HCT116 (cell line): Measurements from ENCODE around the gene RET.

Experiments used
- EGR1 ChIP-seq: IDR thresholded peaks from 2 replicates; pipeline ENCODE4 v1.6.1; 2012; ENCODE audit warnings: low read depth
- POLR2A ChIP-seq: IDR thresholded peaks from 2 replicates; pipeline ENCODE4 v1.7.0; 2011; ENCODE audit warnings: borderline replicate concordance; ENCODE audit not compliant: insufficient read depth, insufficient read length; ENCODE audit errors: extremely low read depth
- POLR2AphosphoS5 ChIP-seq: IDR thresholded peaks from 2 replicates; pipeline ENCODE4 v1.6.1; 2011; ENCODE audit warnings: mild to moderate bottlenecking, low read depth, low read length, moderate library complexity
- TCF7L2 ChIP-seq: IDR thresholded peaks from 2 replicates; pipeline ENCODE4 v1.7.0; 2011; ENCODE audit warnings: borderline replicate concordance, inconsistent platforms; ENCODE audit not compliant: insufficient read depth, insufficient read length; ENCODE audit errors: extremely low read depth
- TF ChIP-seq, protein P1 (sequence below), 3 experiments: fragments of 200-600 bp in 1 of 3; sonication (generic) in 1 of 3; IDR thresholded peaks in 2 of 3; conservative IDR thresholded peaks in 1 of 3; 2 replicates each; pipeline ENCODE4 v1.5.1; 2012 to 2017; ENCODE audit warnings: low read depth in 2 of 3, low read length in 2 of 3, antibody characterized with exemption in 1 of 3, borderline replicate concordance in 1 of 3, control low read depth in 1 of 3, mild to moderate bottlenecking in 1 of 3, mixed read lengths in 1 of 3, mixed run types in 1 of 3, moderate library complexity in 1 of 3; ENCODE audit not compliant: insufficient read depth in 1 of 3
- TF ChIP-seq, protein P2 (sequence below): IDR thresholded peaks from 2 replicates; pipeline ENCODE4 v1.6.1; 2012; ENCODE audit warnings: low read depth

DNA sequence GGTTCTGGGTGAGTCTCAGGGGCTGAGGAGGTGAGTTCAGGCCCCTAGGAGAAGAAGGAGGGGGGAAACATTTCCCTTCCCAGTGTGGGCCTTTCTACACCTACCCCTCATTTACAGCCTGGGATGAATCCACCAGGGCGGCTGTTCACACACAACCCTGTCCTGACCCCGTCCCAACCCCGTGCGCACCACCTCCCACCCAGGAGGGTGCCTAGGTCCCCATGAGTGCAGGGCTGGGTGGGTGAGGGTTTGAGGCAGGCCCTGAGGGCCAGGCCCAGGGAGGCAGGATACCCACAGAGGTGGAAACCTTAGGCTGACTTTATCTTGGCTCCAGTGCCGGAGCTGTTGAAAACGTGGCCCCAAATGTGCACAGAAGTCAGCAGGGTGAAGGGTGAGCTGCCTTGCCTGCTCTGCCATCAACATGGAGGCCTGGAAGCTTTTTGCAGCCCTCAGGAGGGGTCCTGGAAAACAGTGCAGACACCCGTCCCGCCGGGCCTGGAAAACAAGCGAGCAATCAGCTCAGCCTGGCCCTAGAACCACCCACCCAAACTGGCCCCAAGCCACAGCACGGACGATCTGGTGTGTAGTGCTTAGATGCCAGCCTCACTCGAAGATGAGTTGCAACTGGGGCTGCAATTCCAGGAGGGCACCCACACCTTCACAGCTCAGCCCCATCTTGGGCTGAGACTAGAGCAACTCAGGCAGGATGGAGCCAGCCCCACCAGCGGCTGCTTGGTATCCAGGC is 9.3 kb upstream of the RET start:
- no peak for TF ChIP-seq EGR1
- TF ChIP-seq, protein P1, sequence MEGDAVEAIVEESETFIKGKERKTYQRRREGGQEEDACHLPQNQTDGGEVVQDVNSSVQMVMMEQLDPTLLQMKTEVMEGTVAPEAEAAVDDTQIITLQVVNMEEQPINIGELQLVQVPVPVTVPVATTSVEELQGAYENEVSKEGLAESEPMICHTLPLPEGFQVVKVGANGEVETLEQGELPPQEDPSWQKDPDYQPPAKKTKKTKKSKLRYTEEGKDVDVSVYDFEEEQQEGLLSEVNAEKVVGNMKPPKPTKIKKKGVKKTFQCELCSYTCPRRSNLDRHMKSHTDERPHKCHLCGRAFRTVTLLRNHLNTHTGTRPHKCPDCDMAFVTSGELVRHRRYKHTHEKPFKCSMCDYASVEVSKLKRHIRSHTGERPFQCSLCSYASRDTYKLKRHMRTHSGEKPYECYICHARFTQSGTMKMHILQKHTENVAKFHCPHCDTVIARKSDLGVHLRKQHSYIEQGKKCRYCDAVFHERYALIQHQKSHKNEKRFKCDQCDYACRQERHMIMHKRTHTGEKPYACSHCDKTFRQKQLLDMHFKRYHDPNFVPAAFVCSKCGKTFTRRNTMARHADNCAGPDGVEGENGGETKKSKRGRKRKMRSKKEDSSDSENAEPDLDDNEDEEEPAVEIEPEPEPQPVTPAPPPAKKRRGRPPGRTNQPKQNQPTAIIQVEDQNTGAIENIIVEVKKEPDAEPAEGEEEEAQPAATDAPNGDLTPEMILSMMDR (IDR thresholded peaks at IDR 0.05 in 2 of 3, conservative IDR thresholded peaks at IDR 0.05 in 1 of 3; ENCODE audit: borderline replicate concordance in 1 of 3, insufficient read depth in 1 of 3, low read depth in 2 of 3, low read length in 2 of 3) = no peak
- no peak for TF ChIP-seq TCF7L2
- no peak for TF ChIP-seq POLR2AphosphoS5
- TF ChIP-seq POLR2A = no peak
- TF ChIP-seq, protein P2, sequence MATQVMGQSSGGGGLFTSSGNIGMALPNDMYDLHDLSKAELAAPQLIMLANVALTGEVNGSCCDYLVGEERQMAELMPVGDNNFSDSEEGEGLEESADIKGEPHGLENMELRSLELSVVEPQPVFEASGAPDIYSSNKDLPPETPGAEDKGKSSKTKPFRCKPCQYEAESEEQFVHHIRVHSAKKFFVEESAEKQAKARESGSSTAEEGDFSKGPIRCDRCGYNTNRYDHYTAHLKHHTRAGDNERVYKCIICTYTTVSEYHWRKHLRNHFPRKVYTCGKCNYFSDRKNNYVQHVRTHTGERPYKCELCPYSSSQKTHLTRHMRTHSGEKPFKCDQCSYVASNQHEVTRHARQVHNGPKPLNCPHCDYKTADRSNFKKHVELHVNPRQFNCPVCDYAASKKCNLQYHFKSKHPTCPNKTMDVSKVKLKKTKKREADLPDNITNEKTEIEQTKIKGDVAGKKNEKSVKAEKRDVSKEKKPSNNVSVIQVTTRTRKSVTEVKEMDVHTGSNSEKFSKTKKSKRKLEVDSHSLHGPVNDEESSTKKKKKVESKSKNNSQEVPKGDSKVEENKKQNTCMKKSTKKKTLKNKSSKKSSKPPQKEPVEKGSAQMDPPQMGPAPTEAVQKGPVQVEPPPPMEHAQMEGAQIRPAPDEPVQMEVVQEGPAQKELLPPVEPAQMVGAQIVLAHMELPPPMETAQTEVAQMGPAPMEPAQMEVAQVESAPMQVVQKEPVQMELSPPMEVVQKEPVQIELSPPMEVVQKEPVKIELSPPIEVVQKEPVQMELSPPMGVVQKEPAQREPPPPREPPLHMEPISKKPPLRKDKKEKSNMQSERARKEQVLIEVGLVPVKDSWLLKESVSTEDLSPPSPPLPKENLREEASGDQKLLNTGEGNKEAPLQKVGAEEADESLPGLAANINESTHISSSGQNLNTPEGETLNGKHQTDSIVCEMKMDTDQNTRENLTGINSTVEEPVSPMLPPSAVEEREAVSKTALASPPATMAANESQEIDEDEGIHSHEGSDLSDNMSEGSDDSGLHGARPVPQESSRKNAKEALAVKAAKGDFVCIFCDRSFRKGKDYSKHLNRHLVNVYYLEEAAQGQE = no peak
